SK-N-SH (cell line): ENCODE data around the gene FHDC1. TPM values are rescaled to one million over a fixed set of nuclear protein-coding genes. Genes with fewer than 3 reads are reported as not detected.

Experiments
- CTCF ChIA-PET: fragments of 300-600, 350-600 bp; formaldehyde crosslinking; extraction: SDS; loops from one replicate; lab custom pipeline; 2021; lab: Yijun Ruan, JAX
- POLR2A ChIA-PET: fragments of 350-600 bp; sonication (Branson Sonifier 250); formaldehyde crosslinking; extraction: SDS; loops from one replicate; lab custom pipeline; 2020; ENCODE audit warnings: antibody characterized with exemption, inconsistent platforms; lab: Yijun Ruan, JAX
- DNase-seq: peaks from one replicate; pipeline ENCODE4 v3.0.0; 2012
- H2AFZ ChIP-seq: fragments of 200-600 bp; sonication (generic); 2 replicates; pipeline ENCODE4 v1.8.1; 2016; ENCODE audit warnings: antibody characterized with exemption, mild to moderate bottlenecking, low read depth
- H3F3A ChIP-seq: fragments of 200-600 bp; sonication (generic); replicated peaks from 2 replicates; pipeline ENCODE3; 2016; ENCODE audit warnings: antibody characterized with exemption, mild to moderate bottlenecking; ENCODE audit not compliant: insufficient read depth
- H3K27ac ChIP-seq, 2 experiments: fragments of 200-500 bp in 1 of 2; fragments of 200-600 bp in 1 of 2; sonication (Bioruptor generic) in 1 of 2; sonication (generic), shearing (Covaris generic) in 1 of 2; 2 replicates each; pipeline versions ENCODE4 v1.5.1 to v1.6.1; 2014 to 2016; ENCODE audit warnings: low read depth in 2 of 2, inconsistent platforms in 1 of 2, low read length in 1 of 2, mild to moderate bottlenecking in 1 of 2, mixed read lengths in 1 of 2
- H3K27me3 ChIP-seq: fragments of 200-600 bp; sonication (generic), shearing (Covaris generic); 2 replicates; pipeline ENCODE4 v1.6.1; 2016; ENCODE audit warnings: mixed run types; ENCODE audit not compliant: insufficient read depth
- H3K36me3 ChIP-seq, 2 experiments: fragments of 200-500 bp in 1 of 2; fragments of 200-600 bp in 1 of 2; sonication (Bioruptor generic) in 1 of 2; sonication (generic) in 1 of 2; replicated peaks in 1 of 2; 2 replicates each; pipeline versions ENCODE3 to v1.5.1; 2014 to 2016; ENCODE audit warnings: low read length in 1 of 2, mild to moderate bottlenecking in 1 of 2; ENCODE audit not compliant: insufficient read depth in 2 of 2, control insufficient read depth in 1 of 2
- H3K4me1 ChIP-seq, 2 experiments: fragments of 200-500 bp in 1 of 2; fragments of 200-600 bp in 1 of 2; sonication (Bioruptor generic) in 1 of 2; sonication (generic), shearing (Covaris generic) in 1 of 2; 2 replicates each; pipeline versions ENCODE4 v1.5.1 to v1.6.1; 2014 to 2016; ENCODE audit warnings: low read depth in 1 of 2, low read length in 1 of 2, mixed run types in 1 of 2; ENCODE audit not compliant: insufficient read depth in 2 of 2, control insufficient read depth in 1 of 2
- H3K4me2 ChIP-seq: fragments of 200-600 bp; sonication (generic), shearing (Covaris generic); 2 replicates; pipeline ENCODE4 v1.6.1; 2017; ENCODE audit warnings: mixed run types
- H3K4me3 ChIP-seq, 2 experiments: fragments of 200-500 bp in 1 of 2; fragments of 200-600 bp in 1 of 2; sonication (Bioruptor generic) in 1 of 2; sonication (generic), shearing (Covaris generic) in 1 of 2; 2 replicates each; pipeline versions ENCODE4 v1.5.1 to v1.8.1; 2014 to 2016; ENCODE audit warnings: low read depth in 2 of 2, inconsistent platforms in 1 of 2, low read length in 1 of 2, mild to moderate bottlenecking in 1 of 2, mixed read lengths in 1 of 2, moderate library complexity in 1 of 2
- H3K79me2 ChIP-seq: fragments of 200-600 bp; sonication (generic); 2 replicates; pipeline ENCODE4 v1.8.1; 2017; ENCODE audit warnings: mild to moderate bottlenecking; ENCODE audit not compliant: insufficient read depth
- H3K9ac ChIP-seq: fragments of 200-600 bp; sonication (generic); 2 replicates; pipeline ENCODE4 v1.6.1; 2017; ENCODE audit warnings: mixed run types
- H3K9me2 ChIP-seq: fragments of 200-600 bp; sonication (generic); 2 replicates; pipeline ENCODE4 v1.6.1; 2017; ENCODE audit warnings: mixed run types
- H3K9me3 ChIP-seq: fragments of 200-600 bp; sonication (generic); 2 replicates; pipeline ENCODE4 v1.6.1; 2017; ENCODE audit warnings: mixed run types, mild to moderate bottlenecking, moderate library complexity
- H4K20me1 ChIP-seq: fragments of 200-600 bp; sonication (generic); 2 replicates; pipeline ENCODE4 v1.6.1; 2017; ENCODE audit warnings: mild to moderate bottlenecking, mixed run types; ENCODE audit not compliant: insufficient read depth
- CTCF ChIP-seq: fragments of 200-600 bp; sonication (generic); IDR thresholded peaks from 2 replicates; pipeline ENCODE4 v1.6.1; 2017; ENCODE audit warnings: antibody characterized with exemption, mild to moderate bottlenecking, moderate library complexity
- ELF1 ChIP-seq: IDR thresholded peaks from 2 replicates; pipeline ENCODE4 v1.4.0; 2012
- FOXM1 ChIP-seq: IDR thresholded peaks from 2 replicates; pipeline ENCODE4 v1.4.0; 2012; ENCODE audit warnings: low read depth, mild to moderate bottlenecking
- GABPA ChIP-seq: IDR thresholded peaks from 2 replicates; pipeline ENCODE4 v1.4.0; 2012; ENCODE audit warnings: low read depth, mild to moderate bottlenecking
- IRF3 ChIP-seq: fragments of 150-350 bp; IDR thresholded peaks from 2 replicates; pipeline ENCODE4 v1.6.1; 2016; ENCODE audit warnings: mild to moderate bottlenecking, low read depth, low read length
- JUND ChIP-seq: IDR thresholded peaks from 2 replicates; pipeline ENCODE4 v1.4.0; 2012
- NFIC ChIP-seq: IDR thresholded peaks from 2 replicates; pipeline ENCODE4 v1.4.0; 2012; ENCODE audit warnings: borderline replicate concordance
- NRF1 ChIP-seq: IDR thresholded peaks from 2 replicates; pipeline ENCODE4 v1.6.1; 2012; ENCODE audit warnings: low read depth, mild to moderate bottlenecking, low read length
- POLR2AphosphoS5 ChIP-seq: IDR thresholded peaks from 2 replicates; pipeline ENCODE4 v1.6.1; 2012; ENCODE audit warnings: low read depth, low read length
- RAD21 ChIP-seq: IDR thresholded peaks from 2 replicates; pipeline ENCODE4 v1.6.1; 2012; ENCODE audit warnings: mild to moderate bottlenecking, low read length
- RCOR1 ChIP-seq: fragments of 150-350 bp; IDR thresholded peaks from 2 replicates; pipeline ENCODE4 v1.6.1; 2017; ENCODE audit warnings: antibody characterized with exemption, low read length
- RFX5 ChIP-seq: IDR thresholded peaks from 2 replicates; pipeline ENCODE4 v1.6.1; 2012; ENCODE audit warnings: mild to moderate bottlenecking, improper control_type of control experiment, low read length
- SMC3 ChIP-seq: IDR thresholded peaks from 2 replicates; pipeline ENCODE4 v1.6.1; 2012; ENCODE audit warnings: low read depth, low read length, improper control_type of control experiment
- TAF1 ChIP-seq: IDR thresholded peaks from 2 replicates; pipeline ENCODE4 v1.6.1; 2012; ENCODE audit warnings: low read depth, mild to moderate bottlenecking, low read length, moderate library complexity, borderline replicate concordance
- TCF12 ChIP-seq: IDR thresholded peaks from 2 replicates; pipeline ENCODE4 v1.4.0; 2012
- USF2 ChIP-seq: fragments of 150-350 bp; IDR thresholded peaks from 2 replicates; pipeline ENCODE4 v1.6.1; 2017; ENCODE audit warnings: antibody characterized with exemption, low read length, low read depth, borderline replicate concordance
- WGBS: methylation state at CpG from one replicate; pipeline ENCODE4 v1.1.6; 2017; ENCODE audit warnings: low lambda C conversion rate; 5-methylcytosine and 5-hydroxymethylcytosine counted together
- polyA plus RNA-seq, 3 experiments: library from polyadenylated mRNA; depleted of rRNA; stranded (reverse); fragments of >200 nt; gene quantifications; 2 replicates each; pipeline ENCODE4 v1.2.3, GENCODE V29; 2012
- TF ChIP-seq, protein P1 (sequence below): IDR thresholded peaks from 2 replicates; pipeline ENCODE4 v1.4.0; 2012; ENCODE audit warnings: low read depth, borderline replicate concordance

FHDC1 gene
- polyA plus RNA-seq, 1 of the 3 experiments (the other 2 are of a cell fraction): 0.02 TPM

GRCh38 chr4:153000076-153000420 is 63.9 kb downstream of the FHDC1 start:
- no peak overlapping the region for H3K9ac ChIP-seq
- H3K4me3 ChIP-seq: no peak overlapping the region
- no peaks in the 10 kb centered on the region; a peak in 1 of 4 replicates for H3K4me1 ChIP-seq
- ChIA-PET POLR2A (no interaction called here), CTCF (no interaction called here)
- no peaks in the 10 kb centered on the region for H3K9me2 ChIP-seq
- no peaks in the 10 kb centered on the region for H3K79me2 ChIP-seq
- no peak overlapping the region for H2AFZ ChIP-seq
- H3K36me3 ChIP-seq: no peaks in the 10 kb centered on the region
- no peak overlapping the region for H3K27ac ChIP-seq
- H3K9me3 ChIP-seq: no peaks in the 10 kb centered on the region
- H4K20me1 ChIP-seq: no peaks in the 10 kb centered on the region
- no peaks in the 10 kb centered on the region for H3F3A ChIP-seq
- H3K27me3 ChIP-seq: no peaks in the 10 kb centered on the region; the same call in 1 of the 2 replicates
- no peak for DNase-seq
- TF ChIP-seq FOXM1 (no peak), JUND (no peak), IRF3 (no peak), TCF12 (no peak), ELF1 (no peak), TAF1 (no peak), SMC3 (no peak), NFIC (no peak), RFX5 (no peak), RCOR1 (no peak), POLR2AphosphoS5 (no peak), USF2 (no peak), CTCF (no peak), GABPA (no peak), RAD21 (no peak), NRF1 (no peak)
- TF ChIP-seq, protein P1, sequence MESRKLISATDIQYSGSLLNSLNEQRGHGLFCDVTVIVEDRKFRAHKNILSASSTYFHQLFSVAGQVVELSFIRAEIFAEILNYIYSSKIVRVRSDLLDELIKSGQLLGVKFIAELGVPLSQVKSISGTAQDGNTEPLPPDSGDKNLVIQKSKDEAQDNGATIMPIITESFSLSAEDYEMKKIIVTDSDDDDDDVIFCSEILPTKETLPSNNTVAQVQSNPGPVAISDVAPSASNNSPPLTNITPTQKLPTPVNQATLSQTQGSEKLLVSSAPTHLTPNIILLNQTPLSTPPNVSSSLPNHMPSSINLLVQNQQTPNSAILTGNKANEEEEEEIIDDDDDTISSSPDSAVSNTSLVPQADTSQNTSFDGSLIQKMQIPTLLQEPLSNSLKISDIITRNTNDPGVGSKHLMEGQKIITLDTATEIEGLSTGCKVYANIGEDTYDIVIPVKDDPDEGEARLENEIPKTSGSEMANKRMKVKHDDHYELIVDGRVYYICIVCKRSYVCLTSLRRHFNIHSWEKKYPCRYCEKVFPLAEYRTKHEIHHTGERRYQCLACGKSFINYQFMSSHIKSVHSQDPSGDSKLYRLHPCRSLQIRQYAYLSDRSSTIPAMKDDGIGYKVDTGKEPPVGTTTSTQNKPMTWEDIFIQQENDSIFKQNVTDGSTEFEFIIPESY: no peak
- H3K4me2 ChIP-seq: no peak overlapping the region
- 36% methylated on average over 1 of the region's 1 CpG for WGBS
